Neuronal stem cell (in vitro differentiated cells): Measurements from ENCODE around the gene PRRC2C.

Experiments
- DNase-seq: peaks from one replicate; pipeline ENCODE4 v3.0.0-alpha.2; 2013; ENCODE audit warnings: low spot score
- H2AFZ ChIP-seq: one replicate; pipeline ENCODE4 v1.6.1; 2013; ENCODE audit warnings: mild to moderate bottlenecking, low read length, inconsistent platforms
- H2AK5ac ChIP-seq: 2 replicates; pipeline ENCODE4 v1.6.1; 2013; ENCODE audit warnings: low read depth, mild to moderate bottlenecking, inconsistent platforms, low read length, moderate library complexity, mixed read lengths
- H2BK120ac ChIP-seq: 2 replicates; pipeline ENCODE4 v1.6.1; 2013; ENCODE audit warnings: low read depth, mild to moderate bottlenecking, inconsistent platforms, low read length, moderate library complexity, mixed read lengths
- H2BK12ac ChIP-seq: one replicate; pipeline ENCODE4 v1.6.1; 2013; ENCODE audit warnings: low read length, inconsistent platforms
- H2BK15ac ChIP-seq: 2 replicates; pipeline ENCODE4 v1.6.1; 2013; ENCODE audit warnings: mild to moderate bottlenecking, low read length, inconsistent platforms, mixed read lengths
- H2BK5ac ChIP-seq: one replicate; pipeline ENCODE4 v1.6.1; 2013; ENCODE audit warnings: inconsistent platforms, mild to moderate bottlenecking, low read length, moderate library complexity
- H3K14ac ChIP-seq: one replicate; pipeline ENCODE4 v1.6.1; 2013; ENCODE audit warnings: low read length, inconsistent platforms
- H3K18ac ChIP-seq: 2 replicates; pipeline ENCODE4 v1.6.1; 2013; ENCODE audit warnings: low read length, inconsistent platforms
- H3K23ac ChIP-seq: 2 replicates; pipeline ENCODE4 v1.6.1; 2013; ENCODE audit warnings: low read depth, mild to moderate bottlenecking, mixed read lengths, low read length, inconsistent platforms; ENCODE audit not compliant: poor library complexity
- H3K27ac ChIP-seq: replicated peaks from 3 replicates; pipeline ENCODE4 v1.5.1; 2013; ENCODE audit warnings: low read length, inconsistent platforms
- H3K27me3 ChIP-seq, 3 experiments: 2 replicates each; pipeline ENCODE4 v1.6.1; 2013; ENCODE audit warnings: low read length in 3 of 3, mild to moderate bottlenecking in 2 of 3, inconsistent platforms in 1 of 3, low read depth in 1 of 3, mixed read lengths in 1 of 3, moderate library complexity in 1 of 3; ENCODE audit not compliant: control insufficient read depth in 3 of 3, insufficient read depth in 3 of 3
- H3K36me3 ChIP-seq, 2 donors: replicated peaks in 1 of 2; 2 replicates each; pipeline ENCODE4 v1.6.1; 2013; ENCODE audit warnings: low read length in 2 of 2; ENCODE audit not compliant: control insufficient read depth in 2 of 2, insufficient read depth in 2 of 2
- H3K4ac ChIP-seq: 2 replicates; pipeline ENCODE4 v1.6.1; 2013; ENCODE audit warnings: inconsistent platforms, mild to moderate bottlenecking, low read length, moderate library complexity
- H3K4me1 ChIP-seq, 2 donors: 1 replicate in 1 of 2; 2 replicates in 1 of 2; pipeline ENCODE4 v1.6.1; 2013; ENCODE audit warnings: low read length in 2 of 2, low read depth in 1 of 2; ENCODE audit not compliant: control insufficient read depth in 2 of 2, insufficient read depth in 1 of 2
- H3K4me2 ChIP-seq: one replicate; pipeline ENCODE4 v1.6.1; 2013; ENCODE audit warnings: mild to moderate bottlenecking, low read length, inconsistent platforms; ENCODE audit not compliant: insufficient read depth, poor library complexity, severe bottlenecking
- H3K4me3 ChIP-seq, 2 donors: 2 replicates each; pipeline ENCODE4 v1.5.1; 2013; ENCODE audit warnings: low read length in 2 of 2, mild to moderate bottlenecking in 2 of 2, inconsistent platforms in 1 of 2, moderate library complexity in 1 of 2
- H3K79me1 ChIP-seq: one replicate; pipeline ENCODE4 v1.6.1; 2013; ENCODE audit warnings: low read depth, mild to moderate bottlenecking, inconsistent platforms, low read length, moderate library complexity
- H3K9ac ChIP-seq: one replicate; pipeline ENCODE4 v1.6.1; 2013; ENCODE audit warnings: mild to moderate bottlenecking, low read depth, low read length, inconsistent platforms; ENCODE audit not compliant: poor library complexity
- H3K9me3 ChIP-seq, 2 donors: replicated peaks in 1 of 2; 2 replicates each; pipeline versions ENCODE3 to v1.6.1; 2013; ENCODE audit warnings: low read length in 2 of 2, mild to moderate bottlenecking in 2 of 2, inconsistent platforms in 1 of 2, low read depth in 1 of 2, mixed read lengths in 1 of 2, moderate library complexity in 1 of 2; ENCODE audit not compliant: control insufficient read depth in 2 of 2, insufficient read depth in 1 of 2
- H4K8ac ChIP-seq: one replicate; pipeline ENCODE4 v1.6.1; 2013; ENCODE audit warnings: low read depth, mild to moderate bottlenecking, inconsistent platforms, low read length, moderate library complexity
- H4K91ac ChIP-seq: one replicate; pipeline ENCODE4 v1.6.1; 2013; ENCODE audit warnings: low read length, low read depth, mild to moderate bottlenecking, inconsistent platforms; ENCODE audit not compliant: poor library complexity
- WGBS, 2 donors: extraction: QIAGEN DNeasy Blood & Tissue Kit; methylation state at CpG; one replicate each; pipeline ENCODE4 v1.1.7; 2013; ENCODE audit warnings: missing lambda C conversion rate in 2 of 2, mixed read lengths in 1 of 2; ENCODE audit not compliant: insufficient read length in 2 of 2, insufficient replicate concordance in 1 of 2; ENCODE audit errors: extremely low coverage in 2 of 2; 5-methylcytosine and 5-hydroxymethylcytosine counted together

The PRRC2C gene

DNA sequence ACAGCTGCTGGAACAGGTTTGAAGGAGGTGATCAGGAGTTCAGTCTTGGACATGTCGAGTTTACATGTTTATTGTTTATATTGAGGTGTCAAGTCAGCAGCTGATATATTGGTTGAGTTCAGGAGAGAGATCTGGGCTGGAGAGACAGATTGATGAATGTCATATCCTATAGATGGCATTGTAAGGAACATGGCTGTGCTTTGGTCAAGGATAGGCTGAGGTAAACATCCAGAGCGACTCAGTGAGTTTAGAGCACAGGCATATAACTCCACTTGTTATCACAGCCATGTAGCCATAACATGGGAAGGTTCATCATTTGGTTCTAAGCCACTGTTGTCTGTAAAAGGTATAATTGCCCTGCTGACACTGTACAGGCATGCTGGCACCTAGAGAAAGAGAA lies 131.3 kb downstream of the PRRC2C start:
- H3K18ac ChIP-seq, result no peak overlapping the region
- no peak overlapping the region for H2AFZ ChIP-seq
- no peak overlapping the region for H4K8ac ChIP-seq
- no peaks in the 10 kb centered on the region for H3K36me3 ChIP-seq
- H3K79me1 ChIP-seq, result no peaks in the 10 kb centered on the region
- H2AK5ac ChIP-seq, result no peak overlapping the region
- H3K27ac ChIP-seq, result no peak overlapping the region
- H3K9me3 ChIP-seq, result no peaks in the 10 kb centered on the region
- H3K4me3 ChIP-seq, result no peak overlapping the region
- no peak overlapping the region for H2BK120ac ChIP-seq
- no peak overlapping the region for H3K4ac ChIP-seq
- no peak overlapping the region for H3K23ac ChIP-seq
- no peak overlapping the region for H2BK15ac ChIP-seq
- H3K9ac ChIP-seq, result no peak overlapping the region
- no peak overlapping the region for H4K91ac ChIP-seq
- H3K4me1 ChIP-seq, result no peaks in the 10 kb centered on the region
- DNase-seq, result no peak
- WGBS, 2 donors, result no CpG with 5 or more reads among the region's 2 CpGs
- H2BK12ac ChIP-seq, result no peak overlapping the region
- H2BK5ac ChIP-seq, result no peak overlapping the region
- no peaks in the 10 kb centered on the region for H3K27me3 ChIP-seq
- no peak overlapping the region for H3K4me2 ChIP-seq
- H3K14ac ChIP-seq, result no peak overlapping the region

DNA sequence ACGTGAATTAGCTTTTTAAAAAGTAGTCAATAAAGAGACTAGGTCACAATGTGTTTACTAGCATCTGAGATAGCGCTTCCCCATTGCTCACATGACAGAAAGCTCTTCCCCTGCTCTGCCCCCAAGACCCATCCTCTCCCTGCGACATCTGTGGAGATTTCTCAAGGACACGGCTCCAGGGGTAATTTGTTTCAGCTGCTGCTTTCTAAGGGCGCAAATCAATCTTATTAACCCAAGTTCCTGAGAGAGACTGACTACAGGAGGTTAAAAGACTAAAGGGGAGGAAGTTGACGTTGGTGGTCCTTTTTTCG lies 136.8 kb downstream of the PRRC2C start, which contains the start of gene MYOCOS:
MYOCOS (plus strand) TSS at position 92 of the 311 bp plus-strand sequence. CDS start 1,641 bp downstream, outside the sequence.
- Histone ChIP-seq H2BK12ac (no peak within 1 kb of the TSS), H2AK5ac (no peak within 1 kb of the TSS), H3K23ac (no peak within 1 kb of the TSS), H2BK5ac (no peak within 1 kb of the TSS), H3K14ac (no peak within 1 kb of the TSS), H4K91ac (no peak within 1 kb of the TSS), H3K27ac (no peak within 1 kb of the TSS), H3K4me1 (no peaks in the 10 kb centered on the region), H3K4ac (no peak within 1 kb of the TSS), H4K8ac (no peak within 1 kb of the TSS), H2AFZ (no peak within 1 kb of the TSS), H3K9ac (no peak within 1 kb of the TSS), H3K27me3 (no peaks in the 10 kb centered on the region), H3K4me3 (no peak within 1 kb of the TSS), H3K4me2 (no peak within 1 kb of the TSS), H2BK120ac (no peak within 1 kb of the TSS), H3K79me1 (no peaks in the 10 kb centered on the region), H3K36me3 (no peaks in the 10 kb centered on the region), H3K18ac (no peak within 1 kb of the TSS), H3K9me3 (peaks cover 0 to 1% of the 10 kb centered on the region in 2 donors), H2BK15ac (no peak within 1 kb of the TSS)
- DNase-seq, result no peak
- WGBS, 2 donors, result no CpG with 5 or more reads among the region's 7 CpGs

DNA sequence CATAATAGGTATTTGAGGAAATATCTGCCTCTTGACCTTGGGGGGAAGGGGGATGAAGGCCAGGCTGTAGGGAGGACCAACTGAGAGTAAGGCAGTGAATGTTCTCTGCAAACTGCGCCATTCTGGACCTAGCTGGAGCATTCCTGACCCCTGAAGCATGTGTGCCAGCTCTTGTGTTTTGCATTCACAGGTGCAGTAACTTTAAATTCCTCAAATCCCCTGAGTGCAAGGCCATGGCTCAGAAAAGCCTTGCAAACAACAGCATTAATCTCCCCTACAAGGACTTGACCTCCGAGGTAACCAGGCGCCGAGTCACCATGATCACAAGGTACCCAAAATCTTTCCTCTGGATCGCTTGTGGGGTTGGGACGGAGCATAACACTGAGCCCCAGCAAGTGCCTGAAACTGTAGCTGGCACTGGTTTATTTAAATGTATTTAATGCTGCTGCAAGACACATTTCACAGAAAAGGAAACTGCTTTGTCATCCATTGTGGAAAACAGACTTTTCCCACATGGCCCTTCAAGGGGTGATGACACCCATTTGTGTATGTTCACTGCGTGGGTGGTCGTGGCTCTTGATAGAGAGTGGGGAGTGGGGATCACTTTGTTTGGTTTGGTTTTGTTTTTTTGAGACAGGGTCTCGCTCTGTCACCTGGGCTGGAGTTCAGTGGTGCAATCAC lies 138.5 kb downstream of the PRRC2C start:
- no peak overlapping the region for H3K4ac ChIP-seq
- H3K14ac ChIP-seq, result no peak overlapping the region
- no peak overlapping the region for H2AFZ ChIP-seq
- no peak for DNase-seq
- no peak overlapping the region for H2BK15ac ChIP-seq
- H3K9me3 ChIP-seq, result peaks cover 0 to 1% of the 10 kb centered on the region in 2 donors
- no peaks in the 10 kb centered on the region for H3K79me1 ChIP-seq
- H4K91ac ChIP-seq, result no peak overlapping the region
- no peak overlapping the region for H4K8ac ChIP-seq
- WGBS, 2 donors, result no CpG with 5 or more reads among the region's 9 CpGs
- no peak overlapping the region for H2AK5ac ChIP-seq
- no peaks in the 10 kb centered on the region for H3K4me1 ChIP-seq
- H3K36me3 ChIP-seq, result no peaks in the 10 kb centered on the region
- no peak overlapping the region for H3K18ac ChIP-seq
- no peak overlapping the region for H3K4me3 ChIP-seq
- no peak overlapping the region for H3K9ac ChIP-seq
- H2BK120ac ChIP-seq, result no peak overlapping the region
- no peak overlapping the region for H3K4me2 ChIP-seq
- no peaks in the 10 kb centered on the region for H3K27me3 ChIP-seq
- H3K27ac ChIP-seq, result no peak overlapping the region
- no peak overlapping the region for H2BK12ac ChIP-seq
- H3K23ac ChIP-seq, result no peak overlapping the region
- no peak overlapping the region for H2BK5ac ChIP-seq

DNA sequence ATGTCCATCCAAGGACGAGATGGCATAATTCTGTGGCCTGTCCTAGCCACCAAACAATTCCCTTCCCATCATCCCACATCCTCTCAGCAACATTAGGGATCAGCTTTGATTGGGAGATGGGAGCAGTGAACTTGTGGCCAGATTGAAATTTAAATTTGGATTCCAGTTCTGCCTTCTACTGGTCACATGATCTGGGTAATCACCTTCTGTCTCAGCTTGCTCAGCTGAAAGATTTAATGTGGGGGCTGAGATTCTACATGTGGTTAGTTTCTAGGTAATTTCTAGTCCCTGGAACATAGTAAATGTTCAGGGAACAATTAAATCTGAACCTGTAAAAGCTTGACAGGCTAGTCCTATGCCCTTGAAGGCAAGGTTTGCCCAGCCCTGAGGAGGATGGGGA lies 139.9 kb downstream of the PRRC2C start:
- Histone ChIP-seq H3K27ac (no peak overlapping the region), H2AK5ac (no peak overlapping the region), H2BK120ac (no peak overlapping the region), H4K91ac (no peak overlapping the region), H3K4ac (no peak overlapping the region), H2AFZ (no peak overlapping the region), H3K4me1 (no peaks in the 10 kb centered on the region), H3K36me3 (no peaks in the 10 kb centered on the region), H3K4me2 (no peak overlapping the region), H3K14ac (no peak overlapping the region), H3K4me3 (no peak overlapping the region), H2BK15ac (no peak overlapping the region), H4K8ac (no peak overlapping the region), H3K79me1 (no peaks in the 10 kb centered on the region), H3K27me3 (no peaks in the 10 kb centered on the region), H3K23ac (no peak overlapping the region), H2BK5ac (no peak overlapping the region), H2BK12ac (no peak overlapping the region), H3K9me3 (peaks cover 0 to 1% of the 10 kb centered on the region in 2 donors), H3K9ac (no peak overlapping the region), H3K18ac (no peak overlapping the region)
- no peak for DNase-seq
- WGBS, 2 donors, result no CpG with 5 or more reads among the region's 1 CpG
